Measurements from ENCODE around the gene PTPN6. TPM values are rescaled to one million over a fixed set of nuclear protein-coding genes. Genes with fewer than 3 reads are reported as not detected.
A peak's percentile ranks its signal among the peaks of the same experiment; 100 is the strongest.

The PTPN6 gene
- total and polyA plus RNA-seq, 10 of the 15 experiments (the other 5 are each of a cell fraction or from before 2014, with no cell fraction given) = 229 to 457 (median 370) TPM

- TF ChIP-seq SKIL (IDR thresholded peaks at IDR 0.05; ENCODE audit: low read depth, poor library complexity, severe bottlenecking) (peak; percentile 23), SPI1 (IDR thresholded peaks at IDR 0.05; ENCODE audit: borderline replicate concordance, insufficient read depth, low read depth, low read length) (no peak; the same call in 1 of the 2 replicates), MXI1 (IDR thresholded peaks at IDR 0.05; ENCODE audit: low read depth, low read length) (peak; percentile 88), POLR2AphosphoS5 (IDR thresholded peaks at IDR 0.05; ENCODE audit: low read length) (peak; percentile 64; the same call in 1 of the 2 replicates), NKRF (conservative IDR thresholded peaks at IDR 0.05) (no peak), ZNF24 (IDR thresholded peaks at IDR 0.05) (no peak), CEBPZ (IDR thresholded peaks at IDR 0.05; ENCODE audit: low read depth, low read length) (no peak), NBN (IDR thresholded peaks at IDR 0.05) (peak; percentile 58; the same call in 1 of the 2 replicates), RCOR1 (conservative IDR thresholded peaks at IDR 0.05; ENCODE audit: low read depth, low read length) (no peak), ZBTB40 (IDR thresholded peaks at IDR 0.05; ENCODE audit: borderline replicate concordance) (no peak)
- TF ChIP-seq, protein P1, sequence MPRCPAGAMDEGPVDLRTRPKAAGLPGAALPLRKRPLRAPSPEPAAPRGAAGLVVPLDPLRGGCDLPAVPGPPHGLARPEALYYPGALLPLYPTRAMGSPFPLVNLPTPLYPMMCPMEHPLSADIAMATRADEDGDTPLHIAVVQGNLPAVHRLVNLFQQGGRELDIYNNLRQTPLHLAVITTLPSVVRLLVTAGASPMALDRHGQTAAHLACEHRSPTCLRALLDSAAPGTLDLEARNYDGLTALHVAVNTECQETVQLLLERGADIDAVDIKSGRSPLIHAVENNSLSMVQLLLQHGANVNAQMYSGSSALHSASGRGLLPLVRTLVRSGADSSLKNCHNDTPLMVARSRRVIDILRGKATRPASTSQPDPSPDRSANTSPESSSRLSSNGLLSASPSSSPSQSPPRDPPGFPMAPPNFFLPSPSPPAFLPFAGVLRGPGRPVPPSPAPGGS (IDR thresholded peaks at IDR 0.05; ENCODE audit: borderline replicate concordance, insufficient read depth, low read depth, low read length, poor library complexity, severe bottlenecking) = no peak
Observed at GRCh38 chr12:6965026-6965661, 14.0 kb downstream of the PTPN6 start (continued).

Data from GM12878 (cell line).